ENCODE measurements around the gene GJA10. TPM values are rescaled to one million over a fixed set of nuclear protein-coding genes. Genes with fewer than 3 reads are reported as not detected.
A peak's percentile ranks its signal among the peaks of the same experiment; 100 is the strongest.

Gene GJA10
- polyA plus RNA-seq, 3 donors, result not detected

DNA sequence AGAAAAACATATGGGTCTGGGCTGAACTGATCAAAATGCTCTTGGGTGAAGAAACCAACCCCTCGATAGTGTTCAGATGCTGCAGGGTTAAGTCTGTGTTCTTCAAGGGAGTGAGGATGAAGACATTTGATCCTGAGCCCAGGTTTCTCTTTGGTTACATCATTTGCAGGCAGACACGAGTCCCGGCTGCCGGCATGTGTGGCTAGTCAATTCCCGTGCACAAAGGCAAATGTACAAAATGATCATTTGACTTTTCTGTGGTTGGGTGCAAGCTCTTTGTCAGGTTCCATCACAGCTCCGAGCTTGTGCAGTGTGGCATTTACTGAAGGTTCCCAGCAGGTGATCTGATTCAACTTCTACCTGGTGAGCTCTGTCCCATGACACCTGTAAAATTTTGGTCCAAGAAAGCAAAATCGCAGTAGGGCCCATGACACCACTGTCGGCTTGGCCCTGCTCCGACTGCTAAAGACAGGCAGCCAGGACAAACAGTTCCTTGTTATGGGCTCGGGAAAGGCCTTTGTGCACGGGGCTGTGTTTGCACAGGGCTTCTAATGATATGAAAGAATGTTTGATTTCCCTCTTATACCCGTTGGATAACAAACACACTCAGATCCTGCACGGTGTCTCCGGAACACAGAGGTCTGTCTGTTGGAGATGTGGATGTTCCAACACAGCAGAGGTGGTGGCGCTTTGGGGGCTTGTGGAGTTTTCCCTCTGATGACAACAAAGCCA lies 46.9 kb downstream of the GJA10 start:
- peaks cover 3% of the 10 kb centered on the region for H3K4me1 Mint-ChIP-seq
- no peaks in the 10 kb centered on the region for H3K9me3 Mint-ChIP-seq
- intact Hi-C loops (cut with micrococcal nuclease), result loop anchor here (2.0 to 5.0 kb wide), 4 partner anchors 236 to 538 kb away; no protein-coding TSS in a partner anchor
- Histone ChIP-seq H3K9ac (ENCODE audit: insufficient read depth, low read length, poor library complexity, severe bottlenecking) (no peak overlapping the region), H3K4me3 (replicated peaks in 1 of 3; ENCODE audit: low read depth in 2 of 3, low read length in 3 of 3) (no peak overlapping the region), H2AFZ (ENCODE audit: insufficient read depth, low read depth, low read length, poor library complexity, severe bottlenecking) (no peak overlapping the region), H3K79me2 (ENCODE audit: insufficient read depth, low read length) (no peaks in the 10 kb centered on the region), H3K27me3 (ENCODE audit: control insufficient read depth in 2 of 2, insufficient read depth in 2 of 2, low read length in 2 of 2) (no peaks in the 10 kb centered on the region), H3K4me1 (ENCODE audit: control insufficient read depth in 1 of 2, insufficient read depth in 2 of 2, low read length in 2 of 2) (no peaks in the 10 kb centered on the region), H4K20me1 (ENCODE audit: insufficient read depth, low read length) (no peaks in the 10 kb centered on the region), H3K4me2 (replicated peaks; ENCODE audit: extremely low read depth, low read length, poor library complexity, severe bottlenecking) (no peak overlapping the region), H3K36me3 (replicated peaks in 1 of 2; ENCODE audit: control insufficient read depth in 1 of 2, insufficient read depth in 2 of 2, low read length in 2 of 2) (no peaks in the 10 kb centered on the region), H3K27ac (ENCODE audit: low read depth in 1 of 2, low read length in 2 of 2) (no peak overlapping the region), H3K9me3 (replicated peaks in 1 of 2; ENCODE audit: control insufficient read depth in 1 of 2, insufficient read depth in 1 of 2, low read length in 2 of 2) (no peaks in the 10 kb centered on the region)
- no peaks in the 10 kb centered on the region for H3K36me3 Mint-ChIP-seq
- peaks cover 0 to 3% (median 0%) of the 10 kb centered on the region in 3 donors for H3K27me3 Mint-ChIP-seq (ENCODE audit: low read depth in 3 of 3)
- H3K27ac Mint-ChIP-seq, result peak overlapping the region in 1 of 7 donors; percentile 53
- TF ChIP-seq, protein P1, sequence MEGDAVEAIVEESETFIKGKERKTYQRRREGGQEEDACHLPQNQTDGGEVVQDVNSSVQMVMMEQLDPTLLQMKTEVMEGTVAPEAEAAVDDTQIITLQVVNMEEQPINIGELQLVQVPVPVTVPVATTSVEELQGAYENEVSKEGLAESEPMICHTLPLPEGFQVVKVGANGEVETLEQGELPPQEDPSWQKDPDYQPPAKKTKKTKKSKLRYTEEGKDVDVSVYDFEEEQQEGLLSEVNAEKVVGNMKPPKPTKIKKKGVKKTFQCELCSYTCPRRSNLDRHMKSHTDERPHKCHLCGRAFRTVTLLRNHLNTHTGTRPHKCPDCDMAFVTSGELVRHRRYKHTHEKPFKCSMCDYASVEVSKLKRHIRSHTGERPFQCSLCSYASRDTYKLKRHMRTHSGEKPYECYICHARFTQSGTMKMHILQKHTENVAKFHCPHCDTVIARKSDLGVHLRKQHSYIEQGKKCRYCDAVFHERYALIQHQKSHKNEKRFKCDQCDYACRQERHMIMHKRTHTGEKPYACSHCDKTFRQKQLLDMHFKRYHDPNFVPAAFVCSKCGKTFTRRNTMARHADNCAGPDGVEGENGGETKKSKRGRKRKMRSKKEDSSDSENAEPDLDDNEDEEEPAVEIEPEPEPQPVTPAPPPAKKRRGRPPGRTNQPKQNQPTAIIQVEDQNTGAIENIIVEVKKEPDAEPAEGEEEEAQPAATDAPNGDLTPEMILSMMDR (IDR thresholded peaks at IDR 0.05), result no peak
- no peak overlapping the region for H3K4me3 Mint-ChIP-seq
- DNase-seq, result no peak
- 93% methylated on average over 8 of the region's 15 CpGs for WGBS (ENCODE audit: insufficient coverage)

DNA sequence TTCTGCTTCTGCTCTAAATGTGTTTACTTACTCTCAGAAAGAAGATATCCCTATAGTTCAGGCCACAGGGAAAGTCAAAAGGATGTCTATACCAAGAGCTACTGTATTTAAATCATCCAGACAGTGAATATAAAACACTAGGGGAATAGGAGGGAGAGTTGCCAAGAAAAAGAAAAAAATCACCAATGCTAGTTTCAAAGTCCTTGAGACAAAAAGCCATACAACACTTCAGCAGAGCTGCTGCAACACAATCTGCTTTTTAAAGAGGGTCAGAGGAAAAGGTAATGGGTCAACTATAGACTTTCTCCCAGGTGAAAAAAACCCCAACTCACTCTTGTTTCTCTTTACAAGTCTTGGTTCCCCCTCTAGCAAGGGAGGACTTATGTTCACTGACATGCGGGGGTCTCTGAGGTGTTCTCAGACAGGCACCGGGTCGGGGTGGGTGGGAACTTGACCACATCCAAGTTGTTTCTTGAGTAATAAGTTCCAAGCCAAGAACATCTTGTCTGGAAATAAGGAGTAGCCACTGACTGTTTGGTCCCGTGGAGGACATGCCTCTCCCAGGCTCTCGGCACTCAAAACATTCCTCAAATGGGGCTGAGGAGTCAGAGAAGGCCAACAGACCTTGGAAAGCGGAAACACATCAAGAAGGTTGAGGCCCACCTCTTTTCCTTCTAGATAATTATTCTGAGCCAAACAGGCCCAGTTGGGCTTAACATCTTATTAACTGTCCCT lies 47.7 kb downstream of the GJA10 start:
- Histone ChIP-seq H3K27ac (ENCODE audit: low read depth in 1 of 2, low read length in 2 of 2) (no peak overlapping the region), H3K4me2 (replicated peaks; ENCODE audit: extremely low read depth, low read length, poor library complexity, severe bottlenecking) (no peak overlapping the region), H3K9me3 (replicated peaks in 1 of 2; ENCODE audit: control insufficient read depth in 1 of 2, insufficient read depth in 1 of 2, low read length in 2 of 2) (no peaks in the 10 kb centered on the region), H3K36me3 (replicated peaks in 1 of 2; ENCODE audit: control insufficient read depth in 1 of 2, insufficient read depth in 2 of 2, low read length in 2 of 2) (no peaks in the 10 kb centered on the region), H3K27me3 (ENCODE audit: control insufficient read depth in 2 of 2, insufficient read depth in 2 of 2, low read length in 2 of 2) (no peaks in the 10 kb centered on the region), H3K4me3 (replicated peaks in 1 of 3; ENCODE audit: low read depth in 2 of 3, low read length in 3 of 3) (no peak overlapping the region), H3K79me2 (ENCODE audit: insufficient read depth, low read length) (no peaks in the 10 kb centered on the region), H3K4me1 (ENCODE audit: control insufficient read depth in 1 of 2, insufficient read depth in 2 of 2, low read length in 2 of 2) (no peaks in the 10 kb centered on the region), H3K9ac (ENCODE audit: insufficient read depth, low read length, poor library complexity, severe bottlenecking) (no peak overlapping the region), H2AFZ (ENCODE audit: insufficient read depth, low read depth, low read length, poor library complexity, severe bottlenecking) (no peak overlapping the region), H4K20me1 (ENCODE audit: insufficient read depth, low read length) (no peaks in the 10 kb centered on the region)
- TF ChIP-seq, protein P1 (IDR thresholded peaks at IDR 0.05), result no peak
- Mint-ChIP-seq H3K36me3 (no peaks in the 10 kb centered on the region), H3K4me3 (no peak overlapping the region), H3K9me3 (no peaks in the 10 kb centered on the region), H3K27me3 (ENCODE audit: low read depth in 3 of 3) (peaks cover 0 to 3% (median 0%) of the 10 kb centered on the region in 3 donors), H3K27ac (peak overlapping the region in 1 of 7 donors; percentile 53), H3K4me1 (peaks cover 3% of the 10 kb centered on the region)
- WGBS (ENCODE audit: insufficient coverage), result 93% methylated on average over 3 of the region's 6 CpGs
- DNase-seq, result no peak
- intact Hi-C loops (cut with micrococcal nuclease), result loop anchor here (2.0 to 5.0 kb wide), 4 partner anchors 235 to 537 kb away; no protein-coding TSS in a partner anchor
